GM19438 (cell line): Measurements from ENCODE around the gene PRX.
"Not testable (repeated sequence)": the region's sequence is repeated elsewhere in the genome, so short reads cannot be mapped to it uniquely, and the experiment has no call there.

Experiments
- ATAC-seq: cut with Tn5 transposase; IDR thresholded peaks from one replicate; pipeline ENCODE4 v1.9.1; 2021; ENCODE audit warnings: low read depth; ENCODE audit not compliant: unreplicated experiment

Gene PRX, protein sequence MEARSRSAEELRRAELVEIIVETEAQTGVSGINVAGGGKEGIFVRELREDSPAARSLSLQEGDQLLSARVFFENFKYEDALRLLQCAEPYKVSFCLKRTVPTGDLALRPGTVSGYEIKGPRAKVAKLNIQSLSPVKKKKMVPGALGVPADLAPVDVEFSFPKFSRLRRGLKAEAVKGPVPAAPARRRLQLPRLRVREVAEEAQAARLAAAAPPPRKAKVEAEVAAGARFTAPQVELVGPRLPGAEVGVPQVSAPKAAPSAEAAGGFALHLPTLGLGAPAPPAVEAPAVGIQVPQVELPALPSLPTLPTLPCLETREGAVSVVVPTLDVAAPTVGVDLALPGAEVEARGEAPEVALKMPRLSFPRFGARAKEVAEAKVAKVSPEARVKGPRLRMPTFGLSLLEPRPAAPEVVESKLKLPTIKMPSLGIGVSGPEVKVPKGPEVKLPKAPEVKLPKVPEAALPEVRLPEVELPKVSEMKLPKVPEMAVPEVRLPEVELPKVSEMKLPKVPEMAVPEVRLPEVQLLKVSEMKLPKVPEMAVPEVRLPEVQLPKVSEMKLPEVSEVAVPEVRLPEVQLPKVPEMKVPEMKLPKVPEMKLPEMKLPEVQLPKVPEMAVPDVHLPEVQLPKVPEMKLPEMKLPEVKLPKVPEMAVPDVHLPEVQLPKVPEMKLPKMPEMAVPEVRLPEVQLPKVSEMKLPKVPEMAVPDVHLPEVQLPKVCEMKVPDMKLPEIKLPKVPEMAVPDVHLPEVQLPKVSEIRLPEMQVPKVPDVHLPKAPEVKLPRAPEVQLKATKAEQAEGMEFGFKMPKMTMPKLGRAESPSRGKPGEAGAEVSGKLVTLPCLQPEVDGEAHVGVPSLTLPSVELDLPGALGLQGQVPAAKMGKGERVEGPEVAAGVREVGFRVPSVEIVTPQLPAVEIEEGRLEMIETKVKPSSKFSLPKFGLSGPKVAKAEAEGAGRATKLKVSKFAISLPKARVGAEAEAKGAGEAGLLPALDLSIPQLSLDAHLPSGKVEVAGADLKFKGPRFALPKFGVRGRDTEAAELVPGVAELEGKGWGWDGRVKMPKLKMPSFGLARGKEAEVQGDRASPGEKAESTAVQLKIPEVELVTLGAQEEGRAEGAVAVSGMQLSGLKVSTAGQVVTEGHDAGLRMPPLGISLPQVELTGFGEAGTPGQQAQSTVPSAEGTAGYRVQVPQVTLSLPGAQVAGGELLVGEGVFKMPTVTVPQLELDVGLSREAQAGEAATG (N-terminal part only)

DNA sequence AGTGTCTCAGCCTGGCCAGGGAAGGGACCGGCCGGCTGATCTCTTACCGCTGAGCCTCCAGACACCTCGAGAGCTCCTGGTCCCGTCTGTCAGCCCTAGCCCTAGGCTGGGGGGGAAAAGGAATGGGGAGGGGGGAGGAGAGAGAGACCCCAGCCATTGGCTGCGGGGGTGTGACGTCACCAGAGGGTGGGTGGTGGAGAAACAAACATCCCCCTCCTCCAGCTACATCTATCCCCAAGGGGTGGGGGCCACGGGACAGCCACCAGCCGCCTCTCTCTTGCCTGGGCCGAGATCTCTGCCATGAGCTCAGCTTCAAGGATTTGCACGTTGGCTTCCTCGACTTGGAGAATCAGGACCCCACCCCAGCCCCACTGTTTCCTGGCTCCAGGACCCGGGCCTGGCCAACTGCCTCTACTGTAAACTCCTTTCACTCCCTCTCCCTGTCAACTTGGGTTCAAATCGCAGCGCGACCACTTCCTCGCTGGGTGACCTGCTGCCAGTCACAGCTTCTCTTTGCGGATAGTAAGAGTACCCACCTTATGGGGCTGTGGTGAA, at the start of gene PRX:
TSS of gene PRX (minus strand) at position 88 of the 555 bp plus-strand sequence. CDS start 5,446 bp downstream, outside the sequence.
- no peak for ATAC-seq

DNA sequence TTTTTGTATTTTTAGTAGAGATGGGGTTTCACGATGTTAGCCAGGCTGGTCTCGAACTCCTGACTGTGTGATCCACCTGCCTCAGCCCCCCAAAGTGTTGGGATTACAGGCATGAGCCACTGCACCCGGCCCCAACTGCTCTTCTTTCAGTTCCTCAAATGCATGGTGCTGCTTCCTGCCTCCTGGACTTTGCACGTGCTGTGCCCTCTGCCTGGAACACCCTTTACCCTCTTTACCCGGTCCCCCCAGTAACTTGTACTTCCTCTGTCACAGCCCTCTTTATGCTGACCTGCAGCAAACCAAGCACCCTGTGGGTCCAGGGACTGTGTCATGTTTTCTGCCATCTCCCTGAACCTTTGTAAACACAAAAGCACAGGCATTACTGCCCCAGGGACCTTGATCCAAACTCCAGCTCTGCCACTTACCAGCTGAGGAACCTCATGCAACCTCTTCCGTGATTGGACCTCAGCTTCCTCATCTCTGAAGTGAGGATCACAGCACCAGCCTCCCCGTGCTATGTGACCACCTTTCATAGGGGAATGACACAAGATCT, 48.6 kb upstream of the PRX start:
- no peak for ATAC-seq

DNA sequence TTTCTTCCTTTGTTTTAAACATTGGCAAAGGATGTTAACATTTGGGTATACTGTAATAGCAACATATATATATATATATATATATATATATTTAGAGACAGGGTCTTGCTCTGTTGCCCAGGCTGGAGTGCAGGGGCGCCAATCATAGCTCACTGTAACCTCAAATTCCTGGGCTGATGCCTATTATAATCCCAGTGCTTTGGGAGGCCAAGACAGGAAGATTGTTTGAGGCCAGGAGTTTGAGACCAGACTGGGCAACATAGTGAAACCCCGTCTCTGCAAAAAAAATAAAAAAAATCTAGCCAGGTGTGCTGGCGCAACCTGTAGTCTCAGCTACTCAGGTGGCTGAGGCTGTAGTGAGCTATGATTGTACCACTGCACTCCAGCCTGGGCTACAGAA, 47.0 kb upstream of the PRX start:
- ATAC-seq: no peak

DNA sequence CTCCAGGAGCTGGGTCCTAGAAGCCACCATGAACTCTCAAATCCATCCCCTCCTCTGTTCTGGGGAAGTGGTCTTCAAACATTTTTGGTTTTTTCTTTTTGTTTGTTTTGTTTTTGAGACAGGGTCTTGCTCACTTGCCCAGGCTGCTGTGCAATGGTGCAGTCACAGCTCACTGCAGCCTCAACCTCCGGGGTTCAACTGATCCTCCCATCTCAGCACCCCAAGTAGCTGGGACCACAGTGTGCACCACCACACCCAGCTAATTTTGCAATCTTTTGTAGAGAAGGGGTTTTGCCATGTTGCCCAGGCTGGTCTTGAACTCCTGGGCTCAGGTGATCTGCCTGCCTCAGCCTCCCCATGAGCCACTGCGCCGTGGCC, 45.4 kb upstream of the PRX start:
- no peak for ATAC-seq

DNA sequence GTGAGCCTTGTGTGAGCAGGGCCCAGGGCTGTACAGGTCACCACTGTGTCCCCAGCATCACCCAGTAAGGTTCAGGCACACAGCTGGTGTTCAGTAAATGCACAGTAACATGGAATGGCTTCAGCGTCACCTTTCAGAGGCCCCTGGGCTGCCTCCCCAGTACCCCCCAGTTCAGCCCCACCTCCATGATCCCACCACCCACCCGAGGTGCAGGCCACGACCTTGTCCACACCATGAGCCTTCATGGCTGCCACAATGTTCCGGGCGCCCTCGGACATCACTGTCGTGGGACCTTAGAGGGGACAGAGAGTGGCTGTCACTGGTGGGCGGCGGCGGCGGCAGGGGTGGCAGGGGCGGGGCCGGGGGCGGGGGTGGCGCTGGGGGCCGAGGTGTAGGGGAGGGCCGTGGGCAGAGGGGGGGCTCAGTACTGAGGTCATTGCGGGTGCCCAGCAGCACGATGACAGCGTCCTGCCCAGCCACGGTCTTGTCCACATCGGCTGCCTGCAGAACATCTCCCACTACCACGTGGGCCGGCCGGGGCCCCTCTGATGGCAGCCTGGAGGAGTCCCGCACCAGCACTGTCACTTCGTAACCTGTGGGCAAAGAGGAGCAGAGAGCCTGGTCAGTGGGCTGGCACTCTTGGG, 44.9 kb upstream of the PRX start:
- ATAC-seq: no peak

DNA sequence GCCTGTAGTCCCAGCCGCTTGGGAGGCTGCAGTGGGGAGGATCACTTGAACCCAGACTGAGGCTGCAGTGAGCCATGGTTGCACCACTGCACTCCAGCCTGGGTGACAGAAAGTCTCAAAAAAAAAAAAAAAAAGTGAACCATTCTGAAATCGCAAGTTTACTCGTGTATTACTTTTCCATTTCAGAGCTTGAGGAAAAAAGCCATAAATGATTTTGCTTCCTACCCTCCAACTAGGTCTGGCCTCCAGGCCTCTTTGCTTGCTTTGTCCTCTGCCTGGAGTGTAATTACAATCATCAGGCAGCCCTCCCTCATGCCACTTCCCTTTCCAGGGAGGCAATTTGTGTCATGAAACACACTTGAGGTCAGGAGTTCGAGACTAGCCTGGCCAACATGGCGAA, 43.9 kb upstream of the PRX start:
- no peak for ATAC-seq

DNA sequence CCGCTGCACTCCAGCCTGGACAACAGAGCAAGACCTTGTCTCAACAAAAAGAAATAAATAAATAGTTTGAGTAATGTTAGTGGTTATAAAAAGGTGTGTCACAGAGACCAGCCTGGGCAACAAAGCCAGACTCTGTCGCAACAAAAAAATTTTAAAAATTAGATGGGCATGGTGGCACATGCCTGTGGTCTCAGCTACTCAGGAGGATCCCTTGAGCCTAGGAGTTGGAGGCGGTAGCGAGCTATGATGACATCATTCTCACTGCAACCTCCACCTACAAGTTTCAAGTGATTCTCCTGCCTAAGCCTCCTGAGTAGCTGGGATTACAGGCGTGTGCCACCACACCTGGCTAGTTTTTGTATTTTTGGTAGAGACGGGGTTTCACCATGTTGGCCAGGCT, 40.8 kb upstream of the PRX start:
- ATAC-seq: not testable (repeated sequence)

DNA sequence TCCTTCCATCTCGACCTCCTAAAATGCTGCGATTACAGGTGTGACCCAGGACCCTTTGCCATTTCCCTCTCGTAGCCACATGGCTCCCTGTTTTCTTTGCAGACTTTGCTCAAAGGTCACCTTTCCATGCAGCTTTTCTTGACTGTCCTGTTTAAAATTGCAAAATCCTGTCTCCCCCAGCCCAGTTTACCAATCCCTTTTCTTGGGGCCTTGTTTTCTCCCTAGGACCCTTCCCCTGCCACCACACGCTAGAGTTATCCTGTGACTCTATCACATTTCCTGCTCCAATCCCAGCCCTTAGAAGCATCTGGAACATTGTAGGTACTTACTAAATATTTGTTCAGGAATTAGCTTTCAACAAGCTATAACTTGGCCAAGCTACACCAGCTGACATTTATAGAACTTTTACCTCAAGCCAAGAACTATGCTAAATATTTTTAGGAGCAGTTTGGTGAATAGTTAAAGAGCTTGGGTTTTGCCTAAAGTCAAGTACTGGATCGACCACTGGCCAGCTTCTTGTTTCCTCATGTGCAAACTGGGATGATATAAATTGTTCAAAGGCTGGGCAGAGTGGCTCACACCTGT, 40.1 kb upstream of the PRX start:
- ATAC-seq: no peak

DNA sequence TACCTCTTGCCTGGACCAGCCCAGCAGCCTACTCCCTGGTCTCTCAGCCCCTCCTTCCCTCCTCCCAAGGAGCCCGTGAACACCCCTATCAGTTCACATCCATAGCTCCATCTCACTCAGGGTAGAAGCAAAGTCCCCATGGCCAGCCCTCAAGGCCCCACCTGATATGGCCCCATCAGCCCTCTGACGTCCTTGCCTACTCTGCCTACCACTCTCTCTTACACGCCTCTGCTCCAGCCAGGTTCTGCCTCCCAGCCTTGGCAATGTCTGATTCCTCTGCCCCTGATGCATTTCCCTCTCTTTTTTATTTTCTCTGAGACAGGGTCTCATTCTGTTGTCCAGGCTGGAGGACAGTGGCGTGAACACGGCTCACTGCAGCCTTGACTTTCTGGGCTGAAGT, 38.8 kb upstream of the PRX start:
- no peak for ATAC-seq

DNA sequence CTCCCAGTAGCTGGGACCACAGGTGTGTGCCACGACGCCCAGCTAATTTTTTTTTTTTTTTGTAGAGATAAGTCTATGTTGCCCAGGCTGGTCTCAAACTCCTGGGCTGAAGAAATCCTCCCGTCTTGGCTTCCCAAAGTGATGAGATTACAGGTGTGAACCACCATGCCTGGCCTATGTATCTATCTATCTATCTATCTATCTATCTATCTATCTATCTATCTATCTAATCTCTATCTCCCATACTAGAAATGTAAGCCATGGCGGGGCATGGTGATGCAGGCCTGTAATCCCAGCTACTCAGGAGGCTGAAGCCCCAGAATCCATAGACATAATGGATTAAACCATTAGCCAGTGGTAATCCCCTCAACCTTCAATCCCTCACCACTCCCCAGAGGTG, 37.5 kb upstream of the PRX start:
- ATAC-seq: no peak

DNA sequence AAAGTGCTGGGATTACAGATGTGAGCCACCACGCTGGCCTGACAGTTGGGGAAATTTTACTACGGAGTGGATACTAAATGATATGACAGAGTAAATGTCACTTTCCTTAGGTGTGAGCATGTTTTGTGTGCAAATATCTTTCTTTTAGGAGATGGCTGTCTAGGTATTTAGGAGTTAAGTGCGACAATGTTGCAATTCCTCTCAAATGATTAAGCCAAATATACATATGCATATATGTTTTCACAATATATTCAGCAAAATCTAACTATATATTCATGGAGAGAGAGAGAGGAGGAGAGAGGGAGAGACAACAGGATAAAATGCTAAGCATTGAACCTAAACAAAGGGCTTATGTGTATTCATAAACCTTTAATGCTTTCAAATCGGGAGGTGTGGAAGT, 36.3 kb upstream of the PRX start:
- no peak for ATAC-seq

DNA sequence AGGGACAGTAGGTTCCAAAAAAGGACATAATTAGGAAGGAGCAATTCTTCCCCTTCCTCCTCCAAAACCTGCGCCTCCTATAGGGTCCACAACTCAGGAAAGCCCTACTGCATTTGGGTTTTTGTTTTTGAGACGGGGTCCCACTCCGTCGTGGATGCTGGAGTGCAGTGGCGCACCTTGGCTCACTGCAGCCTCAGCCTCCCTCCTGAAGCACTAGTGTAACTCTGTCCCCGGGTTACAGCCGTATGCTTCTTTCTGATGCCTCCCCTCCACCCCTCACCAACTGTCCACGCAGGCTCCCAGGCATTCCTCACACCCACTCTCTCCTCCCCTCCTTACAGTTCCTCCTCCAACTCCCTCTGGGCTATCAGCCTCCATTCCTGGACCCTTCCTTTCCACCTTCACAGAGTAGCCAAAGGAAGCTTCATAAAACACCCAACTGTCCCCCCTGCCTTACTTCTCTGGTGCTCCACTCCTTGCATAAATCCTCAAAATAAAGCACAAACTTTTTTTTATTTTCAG, 33.1 kb upstream of the PRX start:
- no peak for ATAC-seq

DNA sequence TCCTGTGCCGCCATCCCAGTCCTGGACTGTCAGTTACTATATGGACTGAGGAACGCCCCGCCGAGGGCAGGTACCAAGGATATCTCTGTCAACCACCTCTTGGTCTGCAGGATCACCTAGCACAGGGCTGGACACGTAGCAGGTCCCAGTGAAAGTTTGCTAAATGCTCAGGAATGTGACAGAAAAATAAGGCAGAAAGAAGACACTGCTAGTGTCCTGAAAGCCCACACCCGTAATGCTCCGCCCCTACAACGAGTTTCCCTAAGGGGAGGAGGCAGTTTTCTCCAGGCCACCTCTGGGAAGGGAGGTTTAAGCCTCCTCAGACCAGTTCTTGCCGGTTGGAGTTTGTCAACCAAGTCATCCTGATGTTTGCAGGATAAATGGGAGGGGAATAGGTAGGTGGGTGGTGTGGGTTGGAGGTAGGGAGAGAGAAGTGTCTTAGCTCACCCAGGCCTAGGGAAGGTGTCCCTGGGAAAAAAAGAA, 32.6 kb upstream of the PRX start:
- ATAC-seq: no peak

DNA sequence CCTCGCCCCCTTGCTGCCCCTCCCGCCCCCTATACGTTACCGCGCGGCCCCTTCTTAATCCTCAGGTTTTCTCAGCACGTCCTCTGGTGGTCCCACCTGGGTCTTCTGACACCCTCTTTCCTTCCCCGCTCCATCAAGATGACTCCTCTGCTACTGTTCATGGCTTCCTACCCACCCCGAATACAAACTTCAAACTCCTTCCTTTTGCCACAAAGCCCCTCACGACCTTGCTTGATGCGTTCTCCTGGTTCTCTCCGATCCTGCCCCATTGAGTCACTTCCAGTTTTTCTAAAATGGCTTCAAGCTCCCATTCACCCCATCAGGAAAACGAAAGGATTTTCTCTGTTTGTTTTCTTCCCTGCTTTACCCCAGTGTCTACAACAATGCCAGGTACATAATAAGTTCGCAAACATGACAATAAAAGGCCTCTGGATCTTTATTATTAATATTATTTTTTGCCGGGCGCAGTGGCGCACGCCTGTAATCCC, 31.7 kb upstream of the PRX start:
- ATAC-seq: no peak

DNA sequence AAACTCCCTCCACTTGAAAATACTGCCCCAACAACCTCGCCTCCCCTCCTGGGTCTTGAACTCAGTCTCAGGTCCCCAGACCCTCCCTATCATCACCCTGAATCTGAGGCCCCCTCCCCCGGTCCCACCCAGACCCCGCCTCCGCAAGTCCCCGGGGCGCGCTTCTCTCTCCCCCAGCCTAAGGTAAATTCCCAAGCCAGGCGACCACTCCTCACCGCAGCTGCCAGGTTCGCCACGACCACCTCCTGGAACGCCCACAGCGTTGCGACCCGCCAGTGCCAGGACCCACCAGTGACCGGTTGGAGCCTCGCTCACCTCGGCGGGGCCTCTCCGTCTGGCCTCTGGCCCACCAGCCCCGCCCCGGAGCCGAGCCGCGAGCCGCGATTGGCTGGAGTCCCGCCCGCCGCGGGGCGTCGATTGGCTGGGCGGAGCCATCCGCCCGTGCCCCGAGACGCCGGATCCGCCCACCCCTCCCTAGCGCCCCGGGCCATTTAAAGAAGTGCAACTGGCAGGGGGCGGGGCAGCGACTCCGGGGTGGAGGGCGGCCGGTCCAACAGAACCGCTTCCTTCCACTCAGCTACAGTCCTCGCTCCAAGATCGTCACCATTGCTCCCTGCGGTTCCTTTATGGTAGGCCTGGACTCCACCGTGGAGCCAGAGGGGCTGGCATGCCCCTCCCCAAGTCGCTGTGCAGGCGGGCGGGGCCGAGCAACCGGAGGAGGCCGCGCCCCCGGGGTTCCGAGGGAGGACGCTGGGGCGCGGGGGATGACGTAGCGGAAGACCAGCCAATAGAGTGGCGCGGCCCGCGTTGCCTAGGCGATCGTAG, 31.0 kb upstream of the PRX start, which contains the start of gene SERTAD3:
TSS of gene SERTAD3 (minus strand) at position 336 of the 825 bp plus-strand sequence. CDS start 2,255 bp downstream, outside the sequence.
- peak; percentile 55 for ATAC-seq

DNA sequence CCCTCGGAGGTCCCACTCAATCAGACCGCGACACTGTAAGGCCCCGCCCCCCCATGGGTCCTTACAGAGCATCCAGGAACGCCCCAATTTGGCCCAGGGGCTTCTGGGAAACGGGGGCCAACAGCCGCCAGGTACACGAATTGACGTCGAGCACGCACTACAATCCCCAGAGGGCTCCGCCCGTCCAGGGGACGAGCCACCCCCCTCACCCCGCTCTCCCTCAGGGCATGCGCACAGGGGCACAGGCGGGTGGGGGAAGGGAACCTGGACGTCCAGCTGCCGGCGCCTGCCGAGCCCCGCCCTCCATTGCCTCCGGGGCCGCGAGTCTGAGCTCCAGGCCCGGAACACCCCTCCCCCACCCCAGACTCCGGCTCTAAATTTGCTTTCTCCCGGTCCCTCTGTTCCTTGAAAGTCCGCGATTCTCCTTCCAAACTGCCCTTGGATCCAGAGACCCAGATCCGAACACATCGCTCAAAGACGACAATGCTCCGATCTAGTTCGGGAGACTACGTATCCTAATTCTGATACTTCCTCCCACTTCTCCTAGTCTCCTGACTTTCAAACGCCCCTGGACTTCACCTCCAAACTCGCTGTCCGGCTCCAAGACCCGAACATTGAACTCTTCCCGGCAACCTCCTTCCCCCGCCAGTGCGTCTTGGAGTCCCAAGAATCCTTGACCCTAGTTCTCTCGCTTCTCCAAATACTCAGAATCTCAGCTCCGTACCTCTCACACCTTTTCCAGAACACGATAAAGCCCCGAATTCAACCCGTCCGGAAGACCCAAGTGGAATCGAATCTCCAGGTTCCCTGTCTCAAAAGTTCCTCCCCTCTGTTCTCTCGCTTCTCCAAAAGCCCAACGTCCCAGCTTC, 30.2 kb upstream of the PRX start:
- ATAC-seq: peak; percentile 73
